GM19438 (cell line): Measurements from ENCODE around the gene SLC26A4.
A peak's percentile ranks its signal among the peaks of the same experiment; 100 is the strongest.

Experiments used
- ATAC-seq: cut with Tn5 transposase; IDR thresholded peaks from one replicate; pipeline ENCODE4 v1.9.1; 2021; ENCODE audit warnings: low read depth; ENCODE audit not compliant: unreplicated experiment

The SLC26A4 gene

GRCh38 chr7:107743567-107744344 is 83.1 kb downstream of the SLC26A4 start, which contains the start of gene CBLL1:
Gene CBLL1, plus strand, starts transcription at chr7:107744142. Its CDS starts 22 bp downstream, at chr7:107744164.
- peak; percentile 86 for ATAC-seq

- peak; percentile 30 for ATAC-seq
Observed at GRCh38 chr7:107744345-107744750, 83.7 kb downstream of the SLC26A4 start.

- no peak for ATAC-seq
Observed at GRCh38 chr7:107746006-107746405, 85.4 kb downstream of the SLC26A4 start.

- no peak for ATAC-seq
Observed at GRCh38 chr7:107751113-107751512, 90.5 kb downstream of the SLC26A4 start.

GRCh38 chr7:107754642-107755041 is 94.0 kb downstream of the SLC26A4 start:
- ATAC-seq: no peak

GRCh38 chr7:107758667-107759066 is 98.0 kb downstream of the SLC26A4 start:
- no peak for ATAC-seq

- ATAC-seq: no peak
Observed at GRCh38 chr7:107767391-107767790, 106.8 kb downstream of the SLC26A4 start.
